Erythroblast (primary cell): ENCODE data around the gene DUSP9.

Source experiments
- GATA1 ChIP-seq: IDR thresholded peaks from 2 replicates; pipeline ENCODE4 v1.6.1; 2011; ENCODE audit warnings: low read depth, mild to moderate bottlenecking, control low read depth, low read length, moderate library complexity
- POLR2A ChIP-seq: IDR thresholded peaks from 2 replicates; pipeline ENCODE4 v1.6.1; 2011; ENCODE audit warnings: mild to moderate bottlenecking, low read length

DNA sequence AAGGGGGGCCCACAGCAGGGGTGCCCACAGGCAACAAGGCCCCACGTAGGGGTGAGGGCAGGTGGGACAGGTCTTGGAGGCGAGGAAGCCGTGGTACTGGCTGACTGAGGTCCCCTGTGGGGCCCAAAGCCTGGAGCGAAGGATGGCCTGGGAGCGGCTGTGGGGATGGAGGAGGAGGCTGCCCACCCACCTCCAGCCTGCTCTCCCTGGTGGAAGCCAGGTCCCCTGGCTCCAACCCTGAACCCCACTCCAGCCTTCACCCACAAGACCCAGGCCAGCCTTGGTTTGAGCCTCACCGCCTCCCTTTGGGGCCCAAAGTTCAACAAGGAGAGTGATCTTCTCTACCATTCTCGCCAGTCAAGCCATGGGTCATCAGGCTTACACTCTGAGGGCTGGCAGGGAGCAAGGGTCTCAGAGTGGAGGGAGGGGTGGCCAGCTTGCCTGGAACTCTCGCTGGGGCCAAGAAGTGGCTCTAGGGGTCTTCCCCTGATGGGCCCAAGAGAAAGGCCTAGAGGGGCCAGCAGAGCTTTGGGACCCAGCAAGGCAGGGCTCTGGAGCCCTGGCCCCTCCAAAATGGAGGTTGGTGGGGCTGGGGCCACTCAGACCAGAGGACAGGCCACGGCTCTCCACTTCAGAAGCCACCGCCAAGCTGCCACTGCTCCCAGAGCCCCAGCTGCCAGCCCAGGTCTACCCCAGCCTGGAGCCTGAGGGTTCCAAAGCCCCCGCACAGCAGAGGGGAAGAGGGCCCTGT, 21.6 kb downstream of the DUSP9 start:
- no peak for TF ChIP-seq POLR2A
- no peak for TF ChIP-seq GATA1
